HPDE6-E6E7 (cell line): ENCODE data around the gene NKIRAS2.

Source experiments
- DNase-seq: peaks from one replicate; pipeline ENCODE4 v3.0.0; 2011; ENCODE audit warnings: missing footprints; ENCODE audit errors: extremely low spot score

Gene NKIRAS2

GRCh38 chr17:42019509-42020404, at the start of gene NKIRAS2:
TSS of gene NKIRAS2 (plus strand) at chr17:42020090. CDS start at chr17:42021578, 1,488 bp downstream.
- peak; percentile 95 for DNase-seq

DNA sequence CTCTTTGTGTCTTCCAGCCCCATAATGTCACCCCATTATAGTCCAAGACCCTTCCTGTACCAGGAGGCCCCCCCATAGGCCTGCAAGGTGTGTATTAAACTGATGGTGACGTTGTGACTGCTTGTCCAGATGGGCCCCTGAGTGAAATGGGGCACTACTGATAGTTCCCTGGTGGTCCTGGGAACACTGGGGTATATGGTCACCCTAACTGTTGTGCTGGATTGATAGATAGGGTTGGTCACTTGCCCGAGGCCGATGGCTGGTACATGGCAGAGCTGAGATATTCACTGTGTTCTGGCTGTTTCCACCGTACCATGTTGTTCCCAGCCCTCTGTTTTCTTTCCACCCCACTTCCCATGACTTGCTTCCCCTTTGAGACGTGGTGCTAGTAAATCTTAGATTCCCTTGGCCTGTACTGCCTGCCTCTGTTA, 49.0 kb upstream of the NKIRAS2 start:
- no peak for DNase-seq

DNA sequence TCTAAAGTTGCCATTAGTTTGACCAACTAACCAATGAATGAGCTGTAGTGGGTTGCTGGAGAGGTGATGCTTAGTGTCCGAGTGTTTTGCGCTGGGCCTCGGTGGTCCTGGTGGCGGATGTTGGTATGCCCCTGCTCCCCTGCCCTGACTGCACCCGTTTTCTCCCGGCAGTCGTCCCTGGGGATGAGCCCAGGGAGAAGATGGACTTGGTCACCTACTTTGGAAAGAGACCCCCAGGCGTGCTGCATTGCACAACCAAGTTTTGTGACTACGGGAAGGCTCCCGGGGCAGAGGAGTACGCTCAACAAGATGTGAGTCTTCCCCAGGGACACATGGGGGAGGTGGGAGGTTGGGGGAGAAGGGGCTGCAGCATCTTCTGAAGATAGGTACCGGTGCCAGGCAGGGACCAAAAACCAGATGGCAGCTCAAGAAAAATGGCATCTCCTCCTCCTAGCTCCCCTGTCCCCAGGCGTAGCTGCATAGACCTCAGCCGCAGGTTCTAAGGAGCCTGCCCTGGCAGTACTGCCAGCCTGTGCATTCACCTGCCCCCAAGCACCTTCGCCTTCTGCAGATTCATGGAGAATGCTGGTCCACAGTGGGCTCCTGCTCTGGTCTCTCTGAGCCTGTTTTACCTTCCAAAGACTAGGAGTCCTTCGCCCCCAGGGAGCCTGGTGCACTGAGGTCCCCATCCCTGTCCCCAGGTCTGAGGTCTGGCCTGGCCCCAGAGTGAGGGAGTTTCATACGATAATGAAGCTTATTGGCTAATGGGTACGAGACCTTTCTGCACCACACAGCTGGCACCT, 48.0 kb upstream of the NKIRAS2 start:
- no peak for DNase-seq

- DNase-seq = no peak
Measured at GRCh38 chr17:41972571-41973407, 47.1 kb upstream of the NKIRAS2 start.

- DNase-seq = no peak
Measured at GRCh38 chr17:41973408-41973811, 46.5 kb upstream of the NKIRAS2 start.

GRCh38 chr17:41974031-41974430, 45.9 kb upstream of the NKIRAS2 start:
- no peak for DNase-seq

DNA sequence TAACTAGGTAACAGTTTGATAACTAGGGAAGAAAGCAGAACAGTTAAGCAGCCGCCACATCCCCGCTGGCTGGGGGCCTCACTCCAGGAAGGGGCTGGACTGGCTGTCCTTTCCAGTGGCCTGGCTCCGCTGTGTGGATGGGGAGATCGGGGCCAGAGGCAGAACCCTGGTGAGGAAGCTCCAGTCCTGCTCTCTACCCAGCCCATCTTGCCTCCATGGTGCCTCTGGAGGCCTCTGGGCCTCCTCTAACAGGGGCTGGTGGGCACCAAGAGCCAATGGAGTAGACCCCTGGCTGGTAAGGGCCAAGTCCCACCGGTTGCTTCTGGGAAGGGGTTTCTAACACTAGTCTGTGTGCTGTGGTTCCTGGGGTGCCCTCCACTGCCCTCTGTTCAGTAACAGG, 45.2 kb upstream of the NKIRAS2 start:
- DNase-seq = no peak

GRCh38 chr17:41975099-41976083, 44.5 kb upstream of the NKIRAS2 start:
- DNase-seq = no peak

- DNase-seq = no peak
Measured at GRCh38 chr17:41976142-41976768, 43.6 kb upstream of the NKIRAS2 start.

DNA sequence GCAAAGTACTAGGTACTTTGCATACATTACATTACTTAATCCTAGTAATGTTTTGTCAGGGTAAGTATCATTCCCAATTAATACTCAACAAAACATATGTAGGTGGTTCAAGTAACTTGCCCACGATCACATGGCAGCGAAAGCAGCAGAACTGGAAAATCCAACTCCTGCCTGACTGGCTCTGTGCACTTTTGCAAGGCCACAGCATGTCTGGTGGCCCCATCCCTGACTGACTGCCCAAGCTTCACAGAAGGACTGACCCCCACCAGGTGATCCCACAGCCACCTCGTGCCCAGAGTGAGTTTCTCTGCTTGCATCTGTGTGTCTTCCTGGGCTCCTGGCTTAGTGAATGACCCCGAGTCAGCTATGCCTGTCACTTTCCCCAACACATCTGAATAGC, 41.9 kb upstream of the NKIRAS2 start:
- DNase-seq = no peak

GRCh38 chr17:41982026-41982760, 37.7 kb upstream of the NKIRAS2 start:
- DNase-seq = no peak

- no peak for DNase-seq
Measured at GRCh38 chr17:41984454-41984853, 35.4 kb upstream of the NKIRAS2 start.

DNA sequence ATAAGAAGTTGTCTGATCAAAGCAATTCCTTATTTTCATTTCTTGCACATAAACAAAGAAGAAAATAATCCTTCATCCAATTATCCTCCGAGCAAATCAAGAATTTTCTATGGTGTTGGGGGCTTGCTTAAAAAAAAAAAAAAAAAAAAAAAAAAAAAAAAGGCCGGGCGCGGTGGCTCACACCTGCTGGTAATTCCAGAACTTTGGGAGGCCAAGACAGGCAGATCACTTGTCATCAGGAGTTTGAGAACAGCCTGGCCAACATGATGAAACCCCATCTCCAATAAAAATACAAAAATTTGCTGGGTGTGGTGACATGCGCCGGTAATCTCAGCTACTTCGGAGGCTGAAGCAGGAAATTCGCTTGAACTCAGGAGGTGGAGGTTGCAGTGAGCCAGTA, 34.0 kb upstream of the NKIRAS2 start:
- DNase-seq = no peak

GRCh38 chr17:41986634-41987033, 33.3 kb upstream of the NKIRAS2 start:
- DNase-seq = no peak

DNA sequence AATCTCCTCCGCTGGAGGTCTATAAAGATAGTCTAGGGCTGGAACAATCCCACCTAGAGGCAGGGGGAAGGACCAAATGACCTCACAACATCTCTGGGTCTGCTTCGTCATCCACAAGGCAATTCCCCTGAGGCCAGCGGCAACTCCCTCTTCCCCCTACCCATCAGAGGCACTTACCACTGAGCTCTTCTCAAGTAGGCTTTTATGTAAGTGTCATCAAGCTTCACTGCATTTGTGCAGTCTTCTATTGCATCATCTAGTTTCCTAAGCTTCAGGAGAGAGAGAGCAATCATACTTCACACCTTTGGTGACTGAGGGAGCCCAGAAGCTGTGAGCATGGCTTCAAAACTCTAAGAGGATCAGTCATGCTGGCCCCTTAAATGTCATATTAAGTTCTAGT, 32.2 kb upstream of the NKIRAS2 start:
- DNase-seq = no peak

DNA sequence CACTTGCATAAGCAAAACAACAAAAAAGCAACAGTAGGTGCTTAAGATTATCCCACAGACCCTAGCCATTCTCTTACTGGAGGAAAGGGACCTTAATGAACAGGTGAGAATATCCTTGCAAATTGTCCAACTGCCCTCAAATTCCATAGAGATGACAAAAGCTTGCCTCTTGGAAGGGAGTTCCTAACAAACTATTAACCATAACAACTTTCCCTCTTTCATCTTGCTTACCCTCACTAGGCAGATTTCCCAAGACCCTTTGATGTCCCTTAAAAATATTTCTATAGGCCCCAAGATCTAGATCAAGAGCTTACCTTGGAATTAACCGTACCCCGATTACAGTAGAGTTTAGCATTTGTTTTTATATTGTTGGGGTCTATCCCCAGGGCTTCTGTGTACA, 31.5 kb upstream of the NKIRAS2 start:
- no peak for DNase-seq

DNA sequence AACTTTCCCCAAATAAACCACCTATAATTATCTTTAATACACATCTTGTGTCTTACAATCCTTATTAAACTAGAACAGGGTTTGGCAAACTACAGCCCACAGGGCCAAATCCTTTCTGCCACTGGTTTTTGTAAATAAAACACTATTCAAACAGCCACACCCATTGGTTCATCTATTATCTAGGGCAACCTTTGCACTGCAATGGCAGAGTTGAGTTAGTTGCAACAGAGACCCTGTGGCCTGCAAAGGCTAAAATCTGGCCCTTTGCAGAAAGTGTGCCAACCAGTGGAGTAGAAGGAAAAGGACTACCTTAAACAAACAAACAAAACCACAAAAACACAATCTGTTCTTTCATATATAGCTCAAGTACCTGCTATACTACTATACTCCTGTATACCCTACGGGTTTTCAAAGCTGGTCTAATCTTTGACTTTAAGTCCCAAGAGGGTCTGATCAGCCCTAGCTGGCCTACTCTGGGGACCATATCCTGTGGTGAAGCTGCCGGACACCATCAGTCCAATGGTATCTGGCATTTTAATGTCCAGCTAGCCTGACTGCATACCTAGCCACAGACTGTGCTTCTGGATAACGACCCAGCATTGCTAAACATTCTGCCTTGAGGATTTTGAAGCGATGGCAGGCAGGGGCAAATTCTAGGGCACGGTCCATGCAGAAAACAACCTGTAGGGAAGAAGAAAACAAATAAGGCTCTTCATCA, 30.0 kb upstream of the NKIRAS2 start:
- DNase-seq = no peak

- no peak for DNase-seq
Measured at GRCh38 chr17:41992576-41992975, 27.3 kb upstream of the NKIRAS2 start.

- no peak for DNase-seq
Measured at GRCh38 chr17:41996855-41997164, 23.1 kb upstream of the NKIRAS2 start.
